ENCODE data around the gene ITGB1BP2. TPM values are rescaled to one million over a fixed set of nuclear protein-coding genes. Genes with fewer than 3 reads are reported as not detected.
"Not testable (repeated sequence)": the region's sequence is repeated elsewhere in the genome, so short reads cannot be mapped to it uniquely, and the experiment has no call there.

Gene ITGB1BP2
- total and polyA plus RNA-seq, 2 donors (not counting 3 experiments of a cell fraction or from before 2014, with no cell fraction given), result 1.8 to 4.6 TPM

GRCh38 chrX:71326394-71326793 is 24.8 kb downstream of the ITGB1BP2 start:
- H3K36me3 ChIP-seq (ENCODE audit: control insufficient read depth in 2 of 2, extremely low read depth in 1 of 2, insufficient read depth in 2 of 2, low read length in 2 of 2), result no peaks in the 10 kb centered on the region
- H3K27ac ChIP-seq (ENCODE audit: insufficient read depth, low read depth, low read length), result no peak overlapping the region
- TF ChIP-seq POLR2A (IDR thresholded peaks at IDR 0.05; ENCODE audit: low read depth, low read length) (no peak), CTCF (IDR thresholded peaks at IDR 0.05; ENCODE audit: extremely low read depth in 1 of 2, insufficient read depth in 1 of 2, low read depth in 1 of 2, low read length in 2 of 2) (no peak), GATA2 (IDR thresholded peaks at IDR 0.05; ENCODE audit: insufficient read depth, insufficient read length, low read depth, low read length) (no peak), JUN (IDR thresholded peaks at IDR 0.05; ENCODE audit: borderline replicate concordance, insufficient read depth, insufficient read length, low read depth) (no peak), EZH2 (IDR thresholded peaks at IDR 0.05; ENCODE audit: borderline replicate concordance, low read depth, low read length, severe bottlenecking) (no peak), MYC (IDR thresholded peaks at IDR 0.05; ENCODE audit: low read depth, low read length) (no peak), POLR2AphosphoS5 (IDR thresholded peaks at IDR 0.05; ENCODE audit: insufficient read depth, low read depth, low read length) (no peak), FOS (IDR thresholded peaks at IDR 0.05; ENCODE audit: borderline replicate concordance, insufficient read depth, low read length) (no peak), MAX (IDR thresholded peaks at IDR 0.05; ENCODE audit: insufficient read depth, insufficient read length) (no peak)
- ChIA-PET CTCF (no interaction called here), POLR2A (no interaction called here)
- H2AFZ ChIP-seq (ENCODE audit: low read depth, low read length), result no peak overlapping the region
- no peak for DNase-seq (ENCODE audit: low read depth, low spot score)
- FAIRE-seq, result no peak
- no peaks in the 10 kb centered on the region for H3K79me2 ChIP-seq (ENCODE audit: control insufficient read depth, insufficient read depth, low read length)
- dilution Hi-C loops (cut with MboI; ENCODE audit: extremely low pct_ligation_motif_present, low sequenced_read_pairs), result no loop called here
- H3K4me3 ChIP-seq (replicated peaks in 1 of 3; ENCODE audit: insufficient read depth in 1 of 3, low read depth in 1 of 3, low read length in 3 of 3), result no peak overlapping the region
- intact Hi-C loops (cut with micrococcal nuclease), result no loop called here
- no peak overlapping the region for H3K4me2 ChIP-seq (ENCODE audit: insufficient read depth, low read length)
- H3K27me3 ChIP-seq (ENCODE audit: control insufficient read depth in 2 of 2, insufficient read depth in 2 of 2, low read length in 2 of 2), result no peaks in the 10 kb centered on the region
- H3K4me1 ChIP-seq (ENCODE audit: control insufficient read depth, extremely low read depth, insufficient read depth, low read length), result no peaks in the 10 kb centered on the region
- no peak overlapping the region for H3K9ac ChIP-seq (replicated peaks; ENCODE audit: extremely low read depth, insufficient read depth, low read length)
- H4K20me1 ChIP-seq (replicated peaks; ENCODE audit: control insufficient read depth, extremely low read depth, insufficient read depth, low read length), result no peaks in the 10 kb centered on the region
- BruUV-seq (replicated peaks), result no TSS peak
- H3K9me3 ChIP-seq (replicated peaks; ENCODE audit: control insufficient read depth, insufficient read depth, low read length), result no peaks in the 10 kb centered on the region
- H3K9me1 ChIP-seq (replicated peaks; ENCODE audit: control insufficient read depth, extremely low read depth, insufficient read depth, low read length), result no peaks in the 10 kb centered on the region

- H3K36me3 ChIP-seq (ENCODE audit: control insufficient read depth in 2 of 2, extremely low read depth in 1 of 2, insufficient read depth in 2 of 2, low read length in 2 of 2); intact Hi-C loops (cut with micrococcal nuclease); H3K4me1 ChIP-seq (ENCODE audit: control insufficient read depth, extremely low read depth, insufficient read depth, low read length); H3K27me3 ChIP-seq (ENCODE audit: control insufficient read depth in 2 of 2, insufficient read depth in 2 of 2, low read length in 2 of 2); H3K79me2 ChIP-seq (ENCODE audit: control insufficient read depth, insufficient read depth, low read length); H3K4me3 ChIP-seq (replicated peaks in 1 of 3; ENCODE audit: insufficient read depth in 1 of 3, low read depth in 1 of 3, low read length in 3 of 3); CTCF ChIA-PET; H3K9ac ChIP-seq (replicated peaks; ENCODE audit: extremely low read depth, insufficient read depth, low read length); FAIRE-seq; H3K9me1 ChIP-seq (replicated peaks; ENCODE audit: control insufficient read depth, extremely low read depth, insufficient read depth, low read length); BruUV-seq (replicated peaks); H3K4me2 ChIP-seq (ENCODE audit: insufficient read depth, low read length); H4K20me1 ChIP-seq (replicated peaks; ENCODE audit: control insufficient read depth, extremely low read depth, insufficient read depth, low read length); POLR2A ChIA-PET; H2AFZ ChIP-seq (ENCODE audit: low read depth, low read length); H3K27ac ChIP-seq (ENCODE audit: insufficient read depth, low read depth, low read length); DNase-seq (ENCODE audit: low read depth, low spot score); dilution Hi-C loops (cut with MboI; ENCODE audit: extremely low pct_ligation_motif_present, low sequenced_read_pairs); H3K9me3 ChIP-seq (replicated peaks; ENCODE audit: control insufficient read depth, insufficient read depth, low read length): not testable (repeated sequence)
These were observed 47.7 kb downstream of the ITGB1BP2 start for GRCh38 chrX:71349151-71349665.

GRCh38 chrX:71349867-71350266 is 48.3 kb downstream of the ITGB1BP2 start:
- H4K20me1 ChIP-seq (replicated peaks; ENCODE audit: control insufficient read depth, extremely low read depth, insufficient read depth, low read length); dilution Hi-C loops (cut with MboI; ENCODE audit: extremely low pct_ligation_motif_present, low sequenced_read_pairs); H3K36me3 ChIP-seq (ENCODE audit: control insufficient read depth in 2 of 2, extremely low read depth in 1 of 2, insufficient read depth in 2 of 2, low read length in 2 of 2); H3K79me2 ChIP-seq (ENCODE audit: control insufficient read depth, insufficient read depth, low read length); H3K9me3 ChIP-seq (replicated peaks; ENCODE audit: control insufficient read depth, insufficient read depth, low read length); H3K4me1 ChIP-seq (ENCODE audit: control insufficient read depth, extremely low read depth, insufficient read depth, low read length); CTCF ChIA-PET; H3K4me3 ChIP-seq (replicated peaks in 1 of 3; ENCODE audit: insufficient read depth in 1 of 3, low read depth in 1 of 3, low read length in 3 of 3); DNase-seq (ENCODE audit: low read depth, low spot score); H3K9ac ChIP-seq (replicated peaks; ENCODE audit: extremely low read depth, insufficient read depth, low read length); BruUV-seq (replicated peaks); H3K9me1 ChIP-seq (replicated peaks; ENCODE audit: control insufficient read depth, extremely low read depth, insufficient read depth, low read length); H3K4me2 ChIP-seq (ENCODE audit: insufficient read depth, low read length); H2AFZ ChIP-seq (ENCODE audit: low read depth, low read length); intact Hi-C loops (cut with micrococcal nuclease); H3K27me3 ChIP-seq (ENCODE audit: control insufficient read depth in 2 of 2, insufficient read depth in 2 of 2, low read length in 2 of 2); POLR2A ChIA-PET; H3K27ac ChIP-seq (ENCODE audit: insufficient read depth, low read depth, low read length); FAIRE-seq: not testable (repeated sequence)
